ENCODE results near the gene TPRG1. TPM values are rescaled to one million over a fixed set of nuclear protein-coding genes. Genes with fewer than 3 reads are reported as not detected.

Gene TPRG1
- total RNA-seq, 2 experiments from 2014 or later = 2.1 to 2.9 TPM

DNA sequence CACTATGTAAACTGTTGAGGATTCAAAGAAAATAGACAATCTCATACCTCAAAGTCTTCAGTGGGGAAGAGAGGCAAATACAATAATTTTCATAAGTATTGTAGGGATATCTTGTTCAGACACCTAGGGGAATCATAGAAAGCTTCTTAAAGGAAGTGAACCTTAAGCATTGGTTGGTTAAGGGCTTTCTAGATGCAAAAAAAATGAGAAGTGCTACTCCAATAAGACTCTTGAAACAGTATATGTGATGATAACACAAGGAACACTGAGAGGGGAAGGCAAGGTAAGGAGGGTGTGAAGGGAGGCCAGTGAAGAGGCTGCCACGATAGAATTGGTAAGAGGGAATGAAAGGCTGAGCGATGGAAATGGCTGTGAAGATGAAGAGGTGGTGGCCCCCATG is 104.1 kb downstream of the TPRG1 start:
- H3K9me3 Mint-ChIP-seq = no peaks in the 10 kb centered on the region
- intact Hi-C loops (cut with DNase I, micrococcal nuclease) = loop anchor here in 1 of 2 experiments (5.0 to 10.0 kb wide), 2 partner anchors 81 to 509 kb away; no protein-coding TSS in a partner anchor
- H3K27me3 Mint-ChIP-seq = no peaks in the 10 kb centered on the region
- H3K4me1 ChIP-seq (ENCODE audit: insufficient read depth, low read length) = peaks cover 16% of the 10 kb centered on the region
- H3K27ac ChIP-seq (ENCODE audit: low read depth in 1 of 2, low read length in 2 of 2) = no peak overlapping the region
- H3K27me3 ChIP-seq (ENCODE audit: control insufficient read depth in 1 of 2, insufficient read depth in 2 of 2, low read length in 2 of 2) = no peaks in the 10 kb centered on the region
- H3K27ac Mint-ChIP-seq = no peak overlapping the region
- H3K36me3 Mint-ChIP-seq (ENCODE audit: low read depth) = no peaks in the 10 kb centered on the region
- TF ChIP-seq CTCF (IDR thresholded peaks at IDR 0.05) = no peak
- peaks cover 49% of the 10 kb centered on the region for H3K4me1 Mint-ChIP-seq (ENCODE audit: low read depth)
- H3K9me3 ChIP-seq (ENCODE audit: control insufficient read depth in 1 of 2, insufficient read depth in 1 of 2, low read length in 2 of 2) = no peaks in the 10 kb centered on the region
- CTCF ChIA-PET = no interaction called here
- no peak overlapping the region for H3K4me3 ChIP-seq (ENCODE audit: low read length)
- DNase-seq (no peak), ATAC-seq (ENCODE audit: poor library complexity) (no peak)
- H3K36me3 ChIP-seq (ENCODE audit: insufficient read depth, low read length) = no peaks in the 10 kb centered on the region
- POLR2A ChIA-PET = interaction anchor here (0.7 to 2.0 kb wide), 2 partner anchors 11 to 22 kb away, joined by 3 to 9 read pairs; no protein-coding TSS in a partner anchor
- no peak overlapping the region for H3K4me3 Mint-ChIP-seq

- Mint-ChIP-seq H3K4me1 (ENCODE audit: low read depth) (peaks cover 49% of the 10 kb centered on the region), H3K27ac (no peak overlapping the region), H3K36me3 (ENCODE audit: low read depth) (no peaks in the 10 kb centered on the region), H3K27me3 (no peaks in the 10 kb centered on the region), H3K4me3 (no peak overlapping the region), H3K9me3 (no peaks in the 10 kb centered on the region)
- ChIA-PET CTCF (no interaction called here), POLR2A (interaction anchor here (0.6 to 2.0 kb wide), 4 partner anchors 10 to 660 kb away, joined by 3 to 9 read pairs (median 4); no protein-coding TSS in a partner anchor)
- no peak for TF ChIP-seq CTCF (IDR thresholded peaks at IDR 0.05)
- Histone ChIP-seq H3K9me3 (ENCODE audit: control insufficient read depth in 1 of 2, insufficient read depth in 1 of 2, low read length in 2 of 2) (no peaks in the 10 kb centered on the region), H3K4me3 (ENCODE audit: low read length) (no peak overlapping the region), H3K4me1 (ENCODE audit: insufficient read depth, low read length) (peaks cover 16% of the 10 kb centered on the region), H3K27me3 (ENCODE audit: control insufficient read depth in 1 of 2, insufficient read depth in 2 of 2, low read length in 2 of 2) (no peaks in the 10 kb centered on the region), H3K27ac (ENCODE audit: low read depth in 1 of 2, low read length in 2 of 2) (no peak overlapping the region), H3K36me3 (ENCODE audit: insufficient read depth, low read length) (no peaks in the 10 kb centered on the region)
- ATAC-seq (ENCODE audit: poor library complexity) (no peak), DNase-seq (peak in 1 of 14 experiments; percentile 18)
- intact Hi-C loops (cut with DNase I, micrococcal nuclease) = loop anchor here in 1 of 2 experiments (5.0 to 10.0 kb wide), 2 partner anchors 81 to 508 kb away; no protein-coding TSS in a partner anchor
These were observed 104.9 kb downstream of the TPRG1 start for GRCh38 chr3:189276444-189277219.

GRCh38 chr3:189277711-189278110 is 105.9 kb downstream of the TPRG1 start:
- ATAC-seq (ENCODE audit: poor library complexity) = peak; percentile 54
- Mint-ChIP-seq H3K9me3 (no peaks in the 10 kb centered on the region), H3K27ac (no peak overlapping the region), H3K4me3 (no peak overlapping the region), H3K4me1 (ENCODE audit: low read depth) (peaks cover 45% of the 10 kb centered on the region), H3K36me3 (ENCODE audit: low read depth) (no peaks in the 10 kb centered on the region), H3K27me3 (no peaks in the 10 kb centered on the region)
- ChIA-PET CTCF (no interaction called here), POLR2A (interaction anchor here (1.3 to 2.0 kb wide), 2 partner anchors 9 to 78 kb away, joined by 4 to 9 read pairs; no protein-coding TSS in a partner anchor)
- H3K4me1 ChIP-seq (ENCODE audit: insufficient read depth, low read length) = peaks cover 16% of the 10 kb centered on the region
- H3K4me3 ChIP-seq (ENCODE audit: low read length) = no peak overlapping the region
- H3K27ac ChIP-seq (ENCODE audit: low read depth in 1 of 2, low read length in 2 of 2) = no peak overlapping the region
- DNase-seq = peak in 2 of 14 experiments; percentile 12 to 16
- intact Hi-C loops (cut with DNase I, micrococcal nuclease) = loop anchor here in 1 of 2 experiments (5.0 to 10.0 kb wide), 2 partner anchors 80 to 507 kb away; no protein-coding TSS in a partner anchor
- no peaks in the 10 kb centered on the region for H3K9me3 ChIP-seq (ENCODE audit: control insufficient read depth in 1 of 2, insufficient read depth in 1 of 2, low read length in 2 of 2)
- no peaks in the 10 kb centered on the region for H3K27me3 ChIP-seq (ENCODE audit: control insufficient read depth in 1 of 2, insufficient read depth in 2 of 2, low read length in 2 of 2)
- H3K36me3 ChIP-seq (ENCODE audit: insufficient read depth, low read length) = no peaks in the 10 kb centered on the region
- no peak for TF ChIP-seq CTCF (IDR thresholded peaks at IDR 0.05)
